Calu3 (cell line): Measurements from ENCODE around the gene CPM. TPM values are rescaled to one million over a fixed set of nuclear protein-coding genes. Genes with fewer than 3 reads are reported as not detected.

Experiments
- BruUV-seq: library from RNA; stranded (reverse); fragments of 400-500 nt; replicated peaks from 2 replicates; lab custom pipeline; 2021; lab: Mats Ljungman, UMichigan
- CTCF ChIA-PET: fragments of 300-600 bp; sonication (Branson Sonifier 250); formaldehyde crosslinking; loops from one replicate; lab custom pipeline; 2022; ENCODE audit warnings: antibody characterized with exemption; lab: Charles Lee
- DNase-seq: peaks from one replicate; pipeline ENCODE4 v3.0.0; 2022
- H3K27ac Mint-ChIP-seq: one replicate; pipeline ENCODE4 v1.8.0; 2022; ENCODE audit warnings: mixed read lengths; ENCODE audit not compliant: unreplicated experiment
- H3K27me3 Mint-ChIP-seq: one replicate; pipeline ENCODE4 v1.8.0; 2022; ENCODE audit warnings: mixed read lengths; ENCODE audit not compliant: unreplicated experiment
- H3K36me3 Mint-ChIP-seq: one replicate; pipeline ENCODE4 v1.8.0; 2022; ENCODE audit warnings: mild to moderate bottlenecking, moderate library complexity, mixed read lengths; ENCODE audit not compliant: insufficient read depth, unreplicated experiment
- H3K4me1 Mint-ChIP-seq: one replicate; pipeline ENCODE4 v1.8.0; 2022; ENCODE audit warnings: mild to moderate bottlenecking, low read depth, mixed read lengths; ENCODE audit not compliant: unreplicated experiment
- H3K4me3 Mint-ChIP-seq: one replicate; pipeline ENCODE4 v1.8.0; 2022; ENCODE audit warnings: mild to moderate bottlenecking, low read depth, moderate library complexity, mixed read lengths; ENCODE audit not compliant: unreplicated experiment
- H3K9me3 Mint-ChIP-seq: one replicate; pipeline ENCODE4 v1.8.0; 2022; ENCODE audit warnings: low read depth, mixed read lengths; ENCODE audit not compliant: unreplicated experiment
- intact Hi-C: fragments of 100-400 bp; cut with micrococcal nuclease; formaldehyde crosslinking; loops from one replicate; pipeline ENCODE4 v1.10.0; 2022; ENCODE audit not compliant: unreplicated experiment
- total RNA-seq: library from RNA; stranded (reverse); gene quantifications from 2 replicates; pipeline ENCODE4 v1.2.3, GENCODE V29; 2022
- TF ChIP-seq, protein P1 (sequence below): fragments of 200-600 bp; IDR thresholded peaks from one replicate; pipeline ENCODE4 v1.8.0; 2022; ENCODE audit warnings: antibody characterized with exemption; ENCODE audit not compliant: unreplicated experiment

The CPM gene
- total RNA-seq, 1 experiment from 2014 or later, result 11.9 TPM

DNA sequence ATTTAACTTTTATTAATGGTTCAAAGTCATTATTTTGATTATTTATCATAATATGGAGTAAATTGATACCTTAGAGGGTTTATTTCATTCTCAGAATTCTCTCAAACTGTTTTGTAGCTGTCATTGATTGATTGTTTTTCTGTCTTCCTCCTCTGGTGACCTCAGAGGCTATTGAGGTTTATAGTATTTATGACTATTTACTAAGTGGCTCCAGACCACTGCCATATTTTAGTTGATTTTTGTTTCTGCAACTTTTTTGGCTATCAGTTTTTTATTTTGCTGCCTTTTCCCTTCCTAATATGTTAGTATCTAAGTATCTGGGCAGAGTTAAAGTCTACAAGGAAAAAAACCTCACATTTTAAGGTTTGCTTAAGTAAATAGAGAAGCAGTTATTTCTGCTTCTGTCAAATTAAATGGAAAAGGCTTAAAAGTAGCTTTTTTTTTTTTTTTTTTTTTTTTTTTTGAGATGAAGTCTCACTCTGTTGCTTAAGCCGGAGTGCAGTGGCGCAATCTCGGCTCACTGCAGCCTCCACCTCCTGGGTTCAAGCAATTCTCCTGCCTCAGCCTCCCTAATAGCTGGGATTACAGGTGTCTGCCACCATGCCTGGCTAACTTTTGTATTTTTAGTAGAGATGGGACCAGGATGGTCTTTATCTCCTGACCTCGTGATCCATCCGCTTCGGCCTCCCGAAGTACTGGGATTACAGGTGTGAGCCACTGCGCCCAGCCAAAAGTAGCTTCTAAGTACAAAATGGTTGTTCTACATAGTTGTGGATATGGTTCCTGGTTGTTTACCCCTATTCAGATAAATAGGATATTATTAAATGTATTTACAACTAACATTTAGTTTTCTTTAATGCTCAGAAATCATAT is 116.8 kb downstream of the CPM start:
- Mint-ChIP-seq H3K36me3 (peaks cover 44% of the 10 kb centered on the region), H3K27ac (no peak overlapping the region), H3K27me3 (no peaks in the 10 kb centered on the region), H3K9me3 (no peaks in the 10 kb centered on the region), H3K4me3 (no peak overlapping the region), H3K4me1 (peaks cover 7% of the 10 kb centered on the region)
- CTCF ChIA-PET, result interaction anchor here (0.6 to 1.4 kb wide), 2 partner anchors 14 to 24 kb away, joined by 3 to 4 read pairs; no protein-coding TSS in a partner anchor
- intact Hi-C loops, result no loop called here
- no TSS peak for BruUV-seq
- TF ChIP-seq, protein P1, sequence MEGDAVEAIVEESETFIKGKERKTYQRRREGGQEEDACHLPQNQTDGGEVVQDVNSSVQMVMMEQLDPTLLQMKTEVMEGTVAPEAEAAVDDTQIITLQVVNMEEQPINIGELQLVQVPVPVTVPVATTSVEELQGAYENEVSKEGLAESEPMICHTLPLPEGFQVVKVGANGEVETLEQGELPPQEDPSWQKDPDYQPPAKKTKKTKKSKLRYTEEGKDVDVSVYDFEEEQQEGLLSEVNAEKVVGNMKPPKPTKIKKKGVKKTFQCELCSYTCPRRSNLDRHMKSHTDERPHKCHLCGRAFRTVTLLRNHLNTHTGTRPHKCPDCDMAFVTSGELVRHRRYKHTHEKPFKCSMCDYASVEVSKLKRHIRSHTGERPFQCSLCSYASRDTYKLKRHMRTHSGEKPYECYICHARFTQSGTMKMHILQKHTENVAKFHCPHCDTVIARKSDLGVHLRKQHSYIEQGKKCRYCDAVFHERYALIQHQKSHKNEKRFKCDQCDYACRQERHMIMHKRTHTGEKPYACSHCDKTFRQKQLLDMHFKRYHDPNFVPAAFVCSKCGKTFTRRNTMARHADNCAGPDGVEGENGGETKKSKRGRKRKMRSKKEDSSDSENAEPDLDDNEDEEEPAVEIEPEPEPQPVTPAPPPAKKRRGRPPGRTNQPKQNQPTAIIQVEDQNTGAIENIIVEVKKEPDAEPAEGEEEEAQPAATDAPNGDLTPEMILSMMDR, result no peak
- no peak for DNase-seq

DNA sequence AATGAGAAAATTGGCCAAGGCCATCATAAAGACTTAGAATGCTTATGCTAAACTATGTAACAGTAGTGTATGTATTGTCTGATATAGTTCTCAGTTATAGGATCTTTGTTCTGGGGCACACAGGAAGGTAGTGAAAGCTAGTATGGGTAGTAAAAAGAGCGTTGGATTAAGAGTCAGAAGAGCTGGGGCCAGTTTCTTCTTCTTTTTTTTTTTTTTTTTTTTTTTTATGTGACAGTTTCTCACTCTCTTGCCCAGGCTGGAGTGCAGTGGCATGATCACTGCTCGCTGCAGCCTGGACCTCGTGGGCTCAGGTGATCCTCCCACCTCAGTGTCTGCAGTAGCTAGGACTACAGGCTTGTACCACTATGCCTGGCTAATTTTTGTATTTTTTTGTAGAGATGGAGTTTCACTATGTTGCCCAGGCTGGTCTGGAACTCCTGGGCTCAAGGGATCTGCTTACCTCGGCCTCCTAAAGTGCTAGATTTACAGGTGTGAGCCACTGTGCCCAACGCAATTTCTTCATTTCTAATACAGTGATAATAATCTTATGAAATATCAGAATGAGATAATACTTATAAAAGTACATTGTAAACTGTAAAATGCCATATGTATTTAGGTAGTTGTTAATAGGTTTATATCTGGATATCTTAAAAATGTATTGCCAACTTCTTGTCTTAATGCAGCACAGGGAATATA is 117.6 kb downstream of the CPM start:
- H3K36me3 Mint-ChIP-seq, result peaks cover 47% of the 10 kb centered on the region
- intact Hi-C loops, result no loop called here
- no peak for DNase-seq
- H3K27me3 Mint-ChIP-seq, result no peaks in the 10 kb centered on the region
- H3K4me3 Mint-ChIP-seq, result no peak overlapping the region
- CTCF ChIA-PET, result interaction anchor here (0.6 to 1.4 kb wide), 3 partner anchors 15 to 75 kb away, joined by 3 to 7 read pairs (median 4); no protein-coding TSS in a partner anchor
- H3K9me3 Mint-ChIP-seq, result no peaks in the 10 kb centered on the region
- no peak overlapping the region for H3K27ac Mint-ChIP-seq
- H3K4me1 Mint-ChIP-seq, result peaks cover 7% of the 10 kb centered on the region
- BruUV-seq, result no TSS peak
- TF ChIP-seq, protein P1, result no peak

DNA sequence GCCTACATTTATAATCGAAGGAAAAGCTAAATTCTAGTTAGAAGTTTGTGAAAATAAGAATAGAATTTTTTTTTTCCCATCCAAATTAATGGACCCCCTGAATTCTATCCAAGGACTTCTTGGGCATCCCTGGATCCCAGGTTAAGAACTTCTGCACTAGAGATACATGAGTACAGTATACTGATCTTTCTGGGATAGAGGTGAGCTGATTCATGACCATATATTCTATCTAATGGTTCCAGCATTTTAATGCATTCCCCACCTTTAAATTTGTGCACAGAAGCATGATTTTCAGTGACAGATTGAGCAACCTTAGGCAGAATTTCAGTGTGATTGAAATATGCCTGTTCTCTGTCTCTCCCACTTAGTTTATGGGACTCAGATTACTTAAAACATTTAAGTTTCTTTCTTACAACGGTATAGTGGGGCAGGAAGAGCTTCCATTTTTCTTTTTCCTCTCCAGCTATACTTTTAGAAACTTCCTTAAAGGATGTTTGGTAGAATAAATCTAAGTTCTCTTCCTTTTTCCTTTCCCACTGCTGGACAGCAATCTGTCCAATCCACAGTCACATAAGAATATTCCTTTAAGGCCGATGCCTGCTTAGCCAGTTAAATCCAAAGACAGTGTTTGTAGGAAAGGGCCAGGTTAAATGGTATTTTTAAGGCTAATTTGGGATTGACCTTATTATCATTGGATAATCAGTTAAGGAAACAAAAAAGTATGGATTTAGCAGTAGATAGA is 118.3 kb downstream of the CPM start:
- DNase-seq, result no peak
- Mint-ChIP-seq H3K9me3 (no peaks in the 10 kb centered on the region), H3K36me3 (peaks cover 46% of the 10 kb centered on the region), H3K27ac (no peak overlapping the region), H3K4me3 (no peak overlapping the region), H3K4me1 (peaks cover 7% of the 10 kb centered on the region), H3K27me3 (no peaks in the 10 kb centered on the region)
- TF ChIP-seq, protein P1, result no peak
- CTCF ChIA-PET, result interaction anchor here (2.5 kb wide), 1 partner anchor 16 kb away, joined by 8 read pairs; no protein-coding TSS in a partner anchor
- BruUV-seq, result no TSS peak
- intact Hi-C loops, result no loop called here

DNA sequence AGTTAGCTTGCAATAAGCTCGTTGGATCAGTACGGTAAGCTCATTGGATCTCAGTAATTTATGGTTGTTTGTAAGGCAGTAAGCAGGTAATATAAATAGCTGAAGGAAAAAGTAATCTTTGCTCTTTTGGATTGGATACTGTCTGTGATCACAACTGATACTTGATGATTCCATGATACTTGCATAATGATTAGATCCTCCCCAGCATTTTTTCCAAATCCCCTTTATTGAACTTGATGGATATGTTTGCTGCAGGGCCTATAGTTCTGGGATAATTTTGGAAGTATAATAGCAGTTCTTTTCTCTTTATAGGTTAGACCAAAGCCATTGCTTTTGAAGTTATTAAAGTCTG is 119.8 kb downstream of the CPM start:
- Mint-ChIP-seq H3K27ac (no peak overlapping the region), H3K4me1 (peaks cover 7% of the 10 kb centered on the region), H3K36me3 (peaks cover 48% of the 10 kb centered on the region), H3K27me3 (no peaks in the 10 kb centered on the region), H3K9me3 (no peaks in the 10 kb centered on the region), H3K4me3 (no peak overlapping the region)
- CTCF ChIA-PET, result interaction anchor here (2.5 kb wide), 1 partner anchor 17 kb away, joined by 8 read pairs; no protein-coding TSS in a partner anchor
- TF ChIP-seq, protein P1, result no peak
- BruUV-seq, result no TSS peak
- intact Hi-C loops, result no loop called here
- no peak for DNase-seq
